ENCODE results near the gene LRRC47.

Gene LRRC47

DNA sequence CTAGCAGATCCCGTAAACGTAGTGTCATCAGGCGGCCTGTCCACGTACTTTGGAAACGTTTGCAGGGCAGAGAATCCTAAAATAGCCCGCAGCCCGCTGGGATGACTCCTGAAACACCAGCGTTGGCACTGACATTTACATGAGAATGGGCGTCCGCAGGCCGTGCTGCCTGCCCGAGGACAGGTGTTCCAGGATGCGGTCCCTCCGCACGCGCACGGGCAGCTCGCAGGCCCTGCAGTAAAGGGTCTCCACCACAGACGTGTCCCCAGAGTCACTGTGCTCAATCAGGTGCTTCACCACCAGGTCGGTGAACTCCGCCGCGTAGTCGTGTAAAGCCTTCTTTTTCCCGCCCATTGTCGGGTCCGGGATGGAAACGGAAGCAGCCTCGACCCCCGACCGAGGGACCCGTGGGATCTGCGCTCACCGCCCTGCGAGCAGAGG lies 49.9 kb downstream of the LRRC47 start:
- peak; percentile 5 for DNase-seq

DNA sequence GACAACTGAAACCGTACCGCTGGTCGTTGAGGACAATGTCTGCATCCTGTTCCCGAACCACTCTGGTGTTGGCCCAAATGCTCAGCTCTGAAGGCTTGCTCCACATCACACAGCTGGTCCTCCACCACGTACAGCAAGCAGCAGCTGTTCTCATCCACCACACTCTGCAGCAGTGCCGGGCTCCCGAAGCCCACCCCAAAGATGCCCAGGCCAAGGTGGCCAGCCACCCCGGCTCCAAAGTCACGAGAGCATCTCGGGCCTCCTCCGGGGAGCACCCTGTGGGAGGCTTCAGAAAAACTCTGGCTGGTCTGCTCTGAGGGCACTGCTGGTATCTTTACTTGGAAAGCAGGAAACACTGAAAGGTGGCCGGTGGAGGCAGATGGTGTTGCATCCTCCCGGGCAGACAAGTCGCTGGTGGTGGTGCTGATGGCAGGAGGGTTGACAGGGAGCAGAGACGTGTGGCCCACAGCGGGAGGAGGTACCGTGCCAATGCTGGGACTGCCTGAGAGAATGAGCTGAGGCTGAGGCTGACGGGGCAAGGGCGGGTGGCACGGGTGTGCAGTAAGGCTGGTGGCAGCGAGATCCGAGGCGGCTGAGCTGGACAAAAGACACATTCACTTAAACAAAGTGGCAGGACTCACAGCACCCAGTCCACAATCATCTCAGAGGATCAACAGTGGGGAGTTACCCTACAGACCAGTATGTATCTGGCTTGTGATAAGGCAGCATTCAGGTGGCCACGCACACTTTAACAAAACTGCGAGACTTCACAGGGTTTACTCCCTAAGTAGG lies 50.5 kb downstream of the LRRC47 start:
- peak; percentile 0 for DNase-seq

DNA sequence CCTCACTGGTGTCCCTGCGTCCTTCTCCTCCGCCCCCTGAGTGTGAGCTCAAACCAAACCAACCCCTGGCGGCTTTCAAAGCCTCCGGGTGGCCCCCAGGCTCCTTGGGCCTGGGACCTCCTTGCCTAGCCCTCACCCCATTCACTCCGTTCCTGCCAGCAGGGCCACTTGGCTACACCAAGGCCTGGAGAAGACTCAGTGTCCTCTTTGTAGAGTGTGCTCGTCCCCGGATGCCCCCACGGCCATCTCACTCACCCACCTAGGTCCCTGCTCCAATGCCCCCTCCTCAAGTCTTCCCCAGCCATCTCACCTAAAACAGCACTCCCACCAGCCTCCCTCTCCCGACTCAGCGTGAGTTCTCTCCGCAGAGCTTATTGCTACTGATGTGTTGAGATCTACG lies 51.2 kb downstream of the LRRC47 start:
- DNase-seq: no peak

DNA sequence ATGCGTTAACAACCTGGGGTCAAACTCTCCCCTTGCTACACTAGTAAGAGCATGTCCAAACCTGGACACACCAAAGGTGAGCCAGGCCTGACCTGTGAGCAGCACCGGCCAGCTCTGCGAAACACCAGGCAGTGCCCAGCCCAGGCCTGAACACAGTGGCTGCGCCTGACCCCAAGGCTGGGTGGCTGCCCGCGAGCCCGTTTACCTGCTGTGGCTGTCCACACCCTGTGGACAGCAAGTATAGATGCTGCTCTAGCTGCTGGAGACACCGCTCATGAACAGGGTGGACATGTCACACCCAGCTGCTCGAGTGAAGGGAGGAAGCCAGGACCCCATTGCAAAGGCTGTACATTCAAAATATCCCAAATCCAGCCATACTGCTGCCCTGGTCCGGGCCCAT lies 51.7 kb downstream of the LRRC47 start:
- DNase-seq: no peak

DNA sequence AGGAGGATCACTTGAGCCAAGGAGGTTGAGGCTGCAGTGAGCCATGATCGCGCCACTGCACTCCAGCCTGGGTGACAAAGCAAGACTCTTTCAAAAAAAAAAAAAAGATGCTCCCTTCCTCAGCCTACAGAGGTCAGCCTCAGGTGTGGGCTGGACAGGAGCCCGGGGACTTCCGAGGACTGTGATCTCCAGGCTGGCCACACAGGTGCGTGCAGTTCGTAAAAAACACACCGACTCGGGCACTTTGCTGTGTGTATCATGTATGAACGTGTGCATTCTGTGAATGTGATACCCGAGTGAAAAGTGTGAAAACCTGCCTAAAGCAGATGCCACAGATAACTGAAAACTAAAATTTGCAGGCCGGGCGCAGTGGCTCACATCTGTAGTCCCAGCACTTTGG lies 52.5 kb downstream of the LRRC47 start:
- DNase-seq: no peak

DNA sequence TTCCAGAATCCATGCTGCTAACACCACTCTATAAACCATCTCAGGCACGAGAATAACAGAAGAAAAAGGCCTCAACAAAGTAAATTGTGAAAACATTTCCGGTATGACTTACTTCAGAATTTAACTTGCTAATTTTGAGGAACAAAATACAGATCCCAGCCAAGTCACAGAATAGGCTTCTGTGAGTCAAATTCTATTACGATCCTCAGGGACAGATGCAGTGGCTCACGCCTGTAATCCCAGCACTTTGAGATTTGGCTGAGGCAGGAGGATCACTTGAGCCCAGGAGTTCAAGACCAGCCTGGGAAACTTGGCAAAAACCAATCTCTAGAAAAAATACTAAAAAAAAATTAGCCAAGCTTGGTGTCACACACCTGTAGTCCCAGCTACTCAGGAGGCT lies 52.9 kb downstream of the LRRC47 start:
- DNase-seq: no peak

DNA sequence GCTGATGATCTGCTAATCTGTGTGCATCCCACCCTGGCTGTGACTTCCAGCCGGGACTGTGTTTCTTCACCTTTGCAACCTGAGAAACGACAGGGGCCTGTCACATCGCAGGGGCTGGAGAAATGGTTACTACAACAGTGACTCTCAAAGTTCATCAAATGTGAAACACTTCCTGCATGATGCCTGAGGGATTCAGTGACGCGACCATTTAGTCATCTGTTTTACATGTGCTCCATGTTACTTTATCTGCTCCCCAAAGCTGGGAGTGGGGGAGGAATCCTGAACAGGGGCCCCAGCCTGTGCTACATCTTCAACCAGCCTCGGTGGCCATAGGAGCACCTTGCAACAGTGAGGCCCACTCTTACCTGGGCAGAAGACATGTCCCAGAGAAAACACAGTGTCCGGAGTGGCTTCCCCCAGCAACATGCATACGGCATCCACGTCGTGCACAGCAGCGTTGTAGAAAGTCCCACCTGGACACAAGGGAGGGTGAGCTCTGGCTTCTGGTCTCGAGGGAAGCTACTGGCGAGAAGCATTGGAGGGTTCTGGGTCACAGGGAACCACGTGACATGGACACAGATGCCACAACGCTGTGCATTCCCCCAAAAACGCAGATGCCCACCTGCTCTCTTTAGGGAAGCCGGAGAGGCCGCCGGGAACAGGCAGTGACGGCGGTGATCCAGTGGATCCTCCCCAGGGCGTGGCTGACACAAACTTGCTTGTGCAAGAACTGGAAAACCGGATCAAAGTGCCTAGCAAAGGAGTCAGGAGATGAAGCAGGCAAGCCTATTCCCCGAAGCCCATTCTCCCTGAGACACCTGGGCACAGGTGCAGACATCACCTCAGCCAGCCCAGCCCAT lies 53.6 kb downstream of the LRRC47 start:
- no peak for DNase-seq

DNA sequence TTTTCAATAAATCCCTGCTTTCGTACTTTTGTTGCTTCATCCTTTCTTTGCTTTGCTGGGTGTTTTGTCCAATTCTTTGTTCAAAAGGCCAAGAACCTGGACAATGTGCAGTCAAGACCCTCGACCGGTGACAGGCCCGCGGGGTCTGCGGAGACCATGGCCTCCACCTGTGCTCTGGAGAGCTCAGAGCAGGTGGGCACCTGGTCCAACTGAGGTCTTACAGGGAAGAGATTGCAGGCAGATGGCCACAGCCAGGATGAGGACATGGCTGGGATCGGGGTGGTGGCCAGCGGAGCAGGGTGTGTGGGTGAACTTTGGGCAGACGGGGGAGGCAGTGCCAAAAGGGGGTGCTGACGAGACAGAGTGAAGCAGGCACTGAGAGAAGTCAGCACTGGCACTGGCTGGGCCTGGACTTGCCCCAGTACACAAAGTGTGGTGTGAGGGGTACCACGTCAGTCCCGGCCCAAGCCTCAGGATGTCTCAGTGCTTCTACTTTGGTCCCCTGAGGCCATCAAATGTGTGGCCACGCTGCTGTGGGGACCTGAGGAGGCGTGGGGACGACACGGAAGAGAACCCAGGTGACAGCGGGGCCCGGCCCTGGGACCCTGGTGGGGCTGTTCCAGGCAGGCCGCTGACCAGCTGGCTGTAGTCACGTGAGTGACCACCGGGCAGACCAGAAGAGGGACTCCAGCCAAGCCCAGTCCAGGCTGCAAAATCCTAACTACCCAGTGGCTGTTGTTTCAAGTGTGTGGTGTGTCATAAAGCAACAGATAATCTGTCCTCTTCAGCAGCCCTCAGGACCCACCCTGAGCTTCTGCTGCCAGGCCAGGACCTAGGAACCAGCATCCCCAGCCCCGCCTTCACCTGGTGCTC lies 54.5 kb downstream of the LRRC47 start:
- DNase-seq: no peak

DNA sequence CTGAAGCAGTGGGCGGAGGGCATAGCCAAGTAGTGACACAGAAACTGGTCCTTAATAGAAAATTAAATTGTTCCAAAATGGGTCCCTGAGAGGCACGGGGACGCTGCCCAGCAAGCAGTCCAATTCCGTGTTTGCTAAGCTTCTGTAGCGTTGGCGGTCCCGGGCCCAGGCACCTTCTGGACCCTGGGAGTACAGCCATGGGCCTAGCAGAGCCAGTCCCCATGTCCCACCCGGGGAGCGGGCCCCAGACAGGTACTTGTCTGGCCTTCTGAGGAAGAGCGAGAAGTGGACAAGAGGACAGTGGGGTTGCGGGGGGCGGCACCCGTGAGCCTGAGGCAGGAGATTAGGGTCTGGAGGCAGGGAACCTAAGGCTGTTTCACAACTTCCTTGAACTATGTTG lies 55.5 kb downstream of the LRRC47 start:
- DNase-seq: no peak

DNA sequence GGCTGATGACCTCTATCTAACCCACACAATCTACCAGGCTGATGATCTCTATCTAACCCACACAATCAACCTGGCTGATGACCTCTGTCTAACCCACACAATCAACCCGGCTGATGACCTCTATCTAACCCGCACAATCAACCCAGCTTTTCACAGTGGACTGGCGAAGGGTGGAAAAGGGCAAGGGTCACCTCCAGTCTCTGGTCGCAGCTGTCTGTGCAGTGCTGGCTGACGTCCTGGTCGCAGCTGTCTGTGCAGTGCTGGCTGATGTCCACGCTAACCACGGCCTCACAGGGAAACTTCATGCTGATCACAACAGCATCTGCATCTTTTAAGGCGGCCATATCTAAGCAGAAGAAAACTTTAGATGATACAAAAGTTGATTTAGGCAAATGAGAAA lies 56.3 kb downstream of the LRRC47 start:
- DNase-seq: no peak

DNA sequence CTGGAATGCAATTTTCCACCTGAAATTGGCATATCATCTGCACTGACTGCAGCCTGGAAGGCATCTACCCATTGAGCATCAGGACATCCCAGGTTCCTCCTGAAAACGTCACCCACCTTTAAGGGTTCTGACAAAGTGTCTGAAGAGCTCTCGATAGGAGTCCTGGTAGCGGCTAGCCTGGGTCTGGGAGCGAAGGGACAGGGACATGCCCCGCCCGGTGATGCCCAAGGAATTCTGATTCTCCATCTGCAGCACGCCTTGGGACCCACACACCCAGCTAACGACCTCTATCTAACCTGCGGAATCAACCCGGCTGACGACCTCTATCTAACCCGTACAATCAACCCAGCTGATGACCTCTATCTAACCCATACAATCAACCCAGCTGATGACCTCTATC lies 57.4 kb downstream of the LRRC47 start:
- DNase-seq: no peak

DNA sequence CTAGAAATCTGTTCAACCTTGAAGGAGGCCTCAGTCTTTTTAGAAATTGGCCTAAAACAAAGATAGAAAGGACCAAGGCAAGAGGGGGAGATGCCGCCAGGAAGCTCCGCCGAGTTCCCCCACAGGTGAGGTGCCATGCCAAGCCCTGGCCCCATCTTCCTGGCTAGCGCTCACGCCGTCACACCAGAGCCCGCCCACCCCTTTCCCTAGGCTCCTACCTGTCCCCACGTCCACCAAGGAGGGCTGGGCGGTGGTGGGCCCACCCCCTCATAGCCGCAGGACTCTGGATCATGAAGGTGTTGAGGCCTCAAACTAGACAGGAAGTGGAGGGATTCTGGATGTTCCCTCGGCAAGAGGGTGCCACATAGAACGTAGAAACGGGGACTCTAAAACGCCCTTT lies 59.6 kb downstream of the LRRC47 start:
- DNase-seq: no peak

DNA sequence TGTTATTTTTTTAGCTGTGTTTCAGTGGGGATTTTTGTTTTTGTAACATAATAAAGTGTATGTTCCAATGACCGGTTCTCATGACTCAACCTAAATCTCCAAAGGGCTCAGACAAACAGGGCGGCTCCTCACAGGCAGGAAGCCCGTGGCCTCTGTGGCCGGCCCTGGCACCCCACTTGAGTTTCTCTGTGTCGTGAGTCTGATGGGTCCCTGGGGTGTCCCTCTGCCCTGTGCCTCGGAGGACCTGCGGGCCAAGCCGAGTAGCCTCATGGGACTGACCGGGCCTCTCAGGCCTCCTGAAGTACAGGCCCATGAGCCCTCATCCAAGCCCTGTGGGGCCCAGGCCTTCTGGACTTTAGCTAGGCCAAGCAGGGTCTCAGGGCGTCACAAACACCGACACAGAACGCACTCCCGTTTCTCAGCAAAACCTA lies 60.2 kb downstream of the LRRC47 start:
- DNase-seq: no peak

DNA sequence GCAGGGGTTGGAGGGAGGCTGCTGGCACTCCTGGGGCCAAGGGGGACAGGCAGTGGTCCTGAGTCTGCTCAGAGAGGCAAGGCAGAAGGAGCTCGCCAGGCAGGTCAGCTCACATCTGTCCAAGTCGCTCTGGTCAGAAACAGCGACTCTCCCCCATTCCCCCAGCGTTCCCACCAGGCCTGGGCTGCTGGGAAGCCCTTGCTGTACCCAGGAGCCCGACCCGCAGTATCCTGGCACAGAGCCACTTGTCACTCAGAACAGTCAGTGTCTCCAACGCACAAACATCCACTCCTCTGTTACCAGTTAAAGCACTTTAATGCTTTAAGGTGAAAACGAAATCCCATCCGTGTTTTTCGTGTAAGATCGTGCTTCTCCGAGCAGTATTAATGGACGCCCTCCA lies 60.6 kb downstream of the LRRC47 start:
- no peak for DNase-seq

DNA sequence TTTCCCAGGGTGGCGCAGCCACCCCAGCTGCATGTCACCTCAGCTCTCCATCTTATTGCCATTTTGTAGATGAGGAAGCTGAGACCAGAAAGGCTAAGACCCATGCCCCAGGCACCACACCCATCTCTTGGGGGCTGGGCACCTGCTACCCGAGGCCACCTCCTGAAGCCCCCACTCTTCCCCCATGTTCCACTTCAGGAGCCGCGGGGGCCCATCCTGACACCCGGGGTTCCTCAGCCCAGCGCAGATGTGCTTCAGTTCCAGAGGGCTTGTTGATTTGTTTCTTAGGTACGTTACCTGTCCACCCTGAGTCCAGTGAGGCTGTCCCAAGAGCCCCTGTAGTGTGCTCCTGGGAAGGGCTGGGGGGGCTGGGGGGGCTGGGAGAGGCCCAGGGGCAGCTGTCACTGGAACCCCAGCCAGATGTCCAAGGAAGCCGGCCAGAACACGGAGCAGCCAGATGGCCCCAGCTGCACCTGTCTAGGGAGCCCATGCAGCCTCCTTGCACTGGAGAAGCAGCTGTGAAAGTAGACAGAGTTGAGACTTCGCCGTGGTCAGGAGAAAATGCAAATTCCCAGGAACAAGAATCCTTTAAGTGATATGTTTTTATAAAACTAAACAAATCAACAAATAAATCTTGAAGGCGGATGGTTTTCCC lies 61.1 kb downstream of the LRRC47 start:
- DNase-seq: no peak

DNA sequence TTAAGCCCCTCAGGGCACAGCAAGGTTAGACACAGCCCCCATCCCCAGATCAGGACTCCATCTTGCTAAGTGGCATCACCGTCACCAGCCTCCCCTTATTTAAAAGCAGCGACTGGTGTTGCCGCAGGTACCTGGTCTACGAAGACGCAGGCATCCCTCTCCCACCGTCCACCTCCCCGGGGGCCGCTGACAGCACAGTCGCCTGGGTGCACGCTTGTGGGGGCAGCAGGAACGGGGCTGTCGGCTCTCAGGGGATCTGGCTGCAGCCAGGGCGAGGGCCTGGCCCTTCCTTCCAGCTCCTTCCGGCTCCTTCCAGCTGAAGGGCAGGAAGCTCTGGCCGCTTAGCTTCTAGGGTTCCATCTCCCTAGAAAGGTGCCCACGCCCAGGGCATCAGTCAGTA lies 61.7 kb downstream of the LRRC47 start:
- no peak for DNase-seq

DNA sequence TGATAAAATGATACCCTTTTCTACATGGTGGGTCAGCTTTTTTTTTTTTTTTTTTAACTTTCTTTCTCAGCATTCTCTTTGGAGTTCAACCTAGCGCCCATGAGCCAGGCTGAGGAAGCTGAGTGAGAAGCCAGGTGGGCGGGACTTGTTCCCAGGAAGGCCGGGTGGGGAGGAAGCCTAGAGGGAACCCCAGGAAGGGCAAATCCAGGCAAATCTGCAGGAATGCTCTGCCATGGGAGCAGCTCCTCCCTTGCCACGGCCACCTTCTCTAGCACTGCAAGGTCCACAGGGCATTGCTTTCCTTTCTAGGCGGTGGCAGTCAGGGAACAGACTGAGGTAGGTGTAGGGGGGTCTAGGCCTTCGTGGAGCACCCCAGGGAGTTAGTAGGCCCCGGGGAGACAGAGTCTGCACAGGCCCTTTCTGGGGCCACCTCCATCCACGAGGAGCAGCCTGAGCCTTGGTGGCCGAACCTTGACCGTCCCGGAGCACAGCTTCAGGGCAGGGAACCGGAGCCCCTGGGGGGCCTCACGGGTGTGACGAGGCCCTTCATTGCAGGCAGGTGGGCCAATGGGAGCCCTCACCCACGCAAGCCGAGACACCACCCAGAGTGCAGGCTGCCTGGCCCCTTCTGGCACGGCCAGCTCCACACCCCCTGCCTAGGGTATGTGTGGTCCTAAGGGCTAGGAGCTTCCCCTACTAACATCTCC lies 62.3 kb downstream of the LRRC47 start:
- DNase-seq: no peak

DNA sequence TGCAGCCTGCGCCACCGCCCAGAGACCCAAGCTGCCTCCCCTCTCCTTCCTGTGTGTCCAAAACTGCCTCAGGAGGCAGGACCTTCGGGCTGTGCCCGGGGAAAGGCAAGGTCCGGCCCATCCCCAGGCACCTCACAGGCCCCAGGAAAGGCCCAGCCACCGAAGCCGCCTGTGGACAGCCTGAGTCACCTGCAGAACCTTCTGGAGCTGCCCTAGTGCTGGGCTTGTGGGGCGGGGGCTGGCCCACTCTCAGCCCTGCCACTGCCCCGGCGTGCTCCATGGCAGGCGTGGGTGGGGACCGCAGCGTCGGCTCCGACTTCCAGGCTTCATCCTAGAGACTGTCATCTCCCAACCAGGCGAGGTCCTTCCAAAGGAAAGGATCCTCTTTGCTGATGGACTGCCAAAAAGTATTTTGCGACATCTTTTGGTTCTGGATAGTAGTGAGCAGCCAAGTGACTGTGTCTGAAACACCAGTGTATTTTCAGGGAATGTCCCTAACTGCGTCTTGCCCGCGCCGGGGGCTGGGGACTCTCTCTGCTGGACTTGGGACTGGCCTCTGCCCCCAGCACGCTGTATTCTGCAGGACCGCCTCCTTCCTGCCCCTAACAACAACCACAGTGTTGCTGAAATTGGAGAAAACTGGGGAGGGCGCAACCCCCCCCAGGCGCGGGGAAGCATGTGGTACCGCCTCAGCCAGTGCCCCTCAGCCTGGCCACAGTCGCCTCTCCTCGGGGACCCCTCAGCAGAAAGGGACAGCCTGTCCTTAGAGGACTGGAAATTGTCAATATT lies 63.0 kb downstream of the LRRC47 start:
- DNase-seq: no peak

DNA sequence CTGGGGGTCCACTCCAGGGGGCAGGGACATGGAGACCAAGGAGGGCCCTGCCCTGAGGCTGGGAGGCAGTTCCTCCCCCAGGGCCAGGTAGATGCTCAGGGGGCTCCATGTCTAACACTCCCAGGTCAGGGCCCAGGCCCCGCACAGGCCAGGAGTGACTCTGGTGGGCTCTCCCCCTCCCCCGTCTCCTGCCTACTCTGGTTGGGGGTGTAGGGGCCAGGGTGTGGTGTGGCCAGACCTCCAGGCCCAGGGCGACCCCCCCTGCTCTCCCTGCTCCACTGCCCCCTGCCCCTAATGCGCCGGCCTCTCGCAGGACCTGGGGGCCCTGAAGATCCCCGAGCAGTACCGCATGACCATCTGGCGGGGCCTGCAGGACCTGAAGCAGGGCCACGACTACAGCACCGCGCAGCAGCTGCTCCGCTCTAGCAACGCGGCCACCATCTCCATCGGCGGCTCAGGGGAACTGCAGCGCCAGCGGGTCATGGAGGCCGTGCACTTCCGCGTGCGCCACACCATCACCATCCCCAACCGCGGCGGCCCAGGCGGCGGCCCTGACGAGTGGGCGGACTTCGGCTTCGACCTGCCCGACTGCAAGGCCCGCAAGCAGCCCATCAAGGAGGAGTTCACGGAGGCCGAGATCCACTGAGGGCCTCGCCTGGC lies 63.7 kb downstream of the LRRC47 start:
- DNase-seq: no peak

DNA sequence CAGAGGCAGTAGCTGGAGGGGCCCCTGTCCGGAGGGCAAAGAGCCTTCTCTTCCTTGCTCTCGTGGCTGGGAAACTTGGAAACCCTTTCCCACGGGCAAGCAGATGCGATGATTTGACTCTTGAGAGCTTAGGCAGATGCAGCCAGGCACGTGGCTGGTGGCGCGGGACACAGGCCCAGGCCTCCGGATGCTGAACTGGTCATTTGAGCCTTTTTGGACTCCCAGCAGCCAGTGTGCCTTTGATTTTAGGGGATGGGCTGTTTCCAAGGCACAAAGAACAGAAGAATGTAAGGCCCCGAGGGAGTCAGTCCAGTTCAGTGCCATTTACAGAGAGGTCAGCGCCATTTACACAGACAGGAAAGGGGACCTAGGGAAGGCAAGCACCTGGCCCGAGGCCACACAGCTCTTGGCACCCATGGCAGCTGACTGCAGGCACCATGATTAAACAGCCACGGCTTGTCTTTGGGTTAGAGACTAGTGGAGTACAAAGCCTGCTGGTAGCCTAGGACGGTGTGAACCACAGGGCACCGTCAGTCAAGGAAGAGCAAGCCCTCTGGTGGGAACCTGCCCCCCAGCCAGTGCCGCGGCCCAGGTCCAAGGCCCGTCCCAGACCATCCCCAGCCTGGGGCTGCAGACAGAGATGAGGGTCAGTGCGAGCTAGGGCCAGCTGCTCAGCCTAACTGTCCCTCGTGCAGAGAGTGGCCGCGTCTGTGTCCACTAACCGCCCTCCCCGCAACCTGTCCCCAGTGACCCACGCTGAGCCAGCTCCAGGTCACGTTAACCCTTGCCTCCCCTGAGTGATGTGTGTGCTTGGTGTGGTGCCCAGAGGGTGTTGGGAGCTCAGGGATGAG lies 64.5 kb downstream of the LRRC47 start:
- DNase-seq: no peak

All from CD4-positive, alpha-beta T cell treated with Interleukin-17A for 1 hour (primary cell).